PC-3 (cell line): ENCODE measurements around the gene MAGI1. TPM values are rescaled to one million over a fixed set of nuclear protein-coding genes. Genes with fewer than 3 reads are reported as not detected.

Experiments
- ATAC-seq: fragments of 200-7000 bp; cut with Tn5 transposase; 2 replicates; pipeline ENCODE4 v1.9.1; 2020; ENCODE audit warnings: mild to moderate bottlenecking, moderate library complexity
- BruUV-seq: library from RNA; stranded (reverse); fragments of 400-500 nt; replicated peaks from 2 replicates; lab custom pipeline; 2021; lab: Mats Ljungman, UMichigan
- CTCF ChIA-PET: fragments of 300-600 bp; sonication (Branson Sonifier 250); formaldehyde crosslinking; loops from one replicate; lab custom pipeline; 2022; ENCODE audit warnings: antibody characterized with exemption; lab: Charles Lee
- POLR2A ChIA-PET: fragments of 300-600 bp; sonication (Branson Sonifier 250); formaldehyde crosslinking; loops from one replicate; lab custom pipeline; 2022; ENCODE audit warnings: antibody characterized with exemption; ENCODE audit not compliant: unreplicated experiment; lab: Charles Lee
- DNase-seq: peaks from one replicate; pipeline ENCODE4 v3.0.0-alpha.2; 2015
- H2AFZ ChIP-seq: fragments of 300-600 bp; sonication (generic); 2 replicates; pipeline ENCODE4 v1.6.0; 2016; ENCODE audit warnings: antibody characterized with exemption, low read length
- H3F3A ChIP-seq: fragments of 300-600 bp; sonication (generic); one replicate; pipeline ENCODE4 v1.6.0; 2017; ENCODE audit warnings: antibody characterized with exemption, low read length, control low read depth, mild to moderate bottlenecking; ENCODE audit not compliant: unreplicated experiment
- H3K27ac ChIP-seq: fragments of 300-600 bp; sonication (generic); 2 replicates; pipeline ENCODE4 v1.5.1; 2016; ENCODE audit warnings: mild to moderate bottlenecking, low read length
- H3K27me3 ChIP-seq: fragments of 300-600 bp; sonication (generic); 2 replicates; pipeline ENCODE4 v1.6.1; 2016; ENCODE audit warnings: low read length, mixed read lengths
- H3K36me3 ChIP-seq: fragments of 300-600 bp; sonication (generic); 2 replicates; pipeline ENCODE4 v1.6.1; 2016; ENCODE audit warnings: low read depth, mixed run types, low read length, mixed read lengths
- H3K4me1 ChIP-seq: fragments of 300-600 bp; sonication (generic); 2 replicates; pipeline ENCODE4 v1.5.1; 2016; ENCODE audit warnings: low read length; ENCODE audit not compliant: insufficient read depth
- H3K4me2 ChIP-seq: fragments of 300-600 bp; sonication (generic); 2 replicates; pipeline ENCODE4 v1.6.0; 2016; ENCODE audit warnings: low read length
- H3K4me3 ChIP-seq: fragments of 300-600 bp; sonication (generic); 2 replicates; pipeline ENCODE4 v1.5.1; 2016; ENCODE audit warnings: mild to moderate bottlenecking, low read length, mixed read lengths
- H3K79me2 ChIP-seq: fragments of 300-600 bp; sonication (generic); 2 replicates; pipeline ENCODE4 v1.6.1; 2017; ENCODE audit warnings: low read length, mixed read lengths
- H3K9ac ChIP-seq: fragments of 300-600 bp; sonication (generic); 2 replicates; pipeline ENCODE4 v1.6.0; 2016; ENCODE audit warnings: mild to moderate bottlenecking, low read length
- H3K9me2 ChIP-seq: fragments of 300-600 bp; sonication (generic); replicated peaks from 2 replicates; pipeline ENCODE4 v1.6.1; 2016; ENCODE audit warnings: mixed run types, low read length, mixed read lengths
- H3K9me3 ChIP-seq: fragments of 300-600 bp; sonication (generic); 2 replicates; pipeline ENCODE4 v1.6.1; 2016; ENCODE audit warnings: low read length, mixed read lengths
- H4K20me1 ChIP-seq: fragments of 300-600 bp; sonication (generic); 2 replicates; pipeline ENCODE4 v1.6.1; 2016; ENCODE audit warnings: low read length, mixed read lengths
- EZH2 ChIP-seq: fragments of 300-600 bp; sonication (generic); IDR thresholded peaks from one replicate; pipeline ENCODE4 v1.6.1; 2017; ENCODE audit warnings: antibody characterized with exemption, mild to moderate bottlenecking, low read length; ENCODE audit not compliant: unreplicated experiment
- EZH2phosphoT487 ChIP-seq: fragments of 300-600 bp; sonication (generic); IDR thresholded peaks from 2 replicates; pipeline ENCODE4 v1.6.1; 2018; ENCODE audit warnings: mild to moderate bottlenecking, antibody characterized with exemption, low read length, borderline replicate concordance
- intact Hi-C: fragments of 100-400 bp; cut with micrococcal nuclease; formaldehyde crosslinking; loops from 2 replicates; pipeline ENCODE4 v1.9.0; 2023
- total RNA-seq: library from RNA; depleted of rRNA; stranded (reverse); fragments of >200 nt; gene quantifications from 2 replicates; pipeline ENCODE4 v1.2.3, GENCODE V29; 2014
- TF ChIP-seq, protein P1 (sequence below): fragments of 300-600 bp; sonication (generic); conservative IDR thresholded peaks from 2 replicates; pipeline ENCODE4 v1.5.1; 2017; ENCODE audit warnings: antibody characterized with exemption, low read depth, mild to moderate bottlenecking, low read length

MAGI1 gene
- total RNA-seq, 1 experiment from 2014 or later, result 8.9 TPM

DNA sequence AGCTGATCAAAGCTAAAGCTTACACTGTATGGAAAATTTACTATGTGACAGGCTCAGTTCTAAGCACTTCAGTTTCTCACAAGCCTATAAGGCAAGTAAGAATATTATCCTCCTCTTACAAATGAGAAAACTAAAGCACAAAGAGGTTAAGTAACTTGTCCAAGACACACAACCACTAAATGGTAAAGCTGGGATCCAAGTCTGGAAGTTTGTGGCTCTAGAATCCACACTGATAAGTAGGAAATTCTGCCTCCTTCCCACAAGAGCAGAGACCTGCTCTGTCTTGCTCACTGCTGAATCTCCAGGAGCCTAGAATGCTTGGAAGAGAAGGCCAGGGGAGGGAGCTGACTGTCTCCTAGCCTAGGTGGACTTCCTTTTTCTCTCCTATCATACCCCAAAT lies 60.6 kb downstream of the MAGI1 start:
- Histone ChIP-seq H3K9me2 (no peaks in the 10 kb centered on the region), H4K20me1 (no peaks in the 10 kb centered on the region), H3K4me1 (no peaks in the 10 kb centered on the region), H3K36me3 (no peaks in the 10 kb centered on the region), H3K27me3 (no peaks in the 10 kb centered on the region), H3K4me3 (no peak overlapping the region), H3K4me2 (no peak overlapping the region), H3K27ac (no peak overlapping the region), H2AFZ (no peak overlapping the region), H3F3A (no peaks in the 10 kb centered on the region), H3K9ac (no peak overlapping the region), H3K9me3 (no peaks in the 10 kb centered on the region), H3K79me2 (no peaks in the 10 kb centered on the region)
- no peak for TF ChIP-seq EZH2phosphoT487
- no peak for TF ChIP-seq EZH2
- TF ChIP-seq, protein P1, sequence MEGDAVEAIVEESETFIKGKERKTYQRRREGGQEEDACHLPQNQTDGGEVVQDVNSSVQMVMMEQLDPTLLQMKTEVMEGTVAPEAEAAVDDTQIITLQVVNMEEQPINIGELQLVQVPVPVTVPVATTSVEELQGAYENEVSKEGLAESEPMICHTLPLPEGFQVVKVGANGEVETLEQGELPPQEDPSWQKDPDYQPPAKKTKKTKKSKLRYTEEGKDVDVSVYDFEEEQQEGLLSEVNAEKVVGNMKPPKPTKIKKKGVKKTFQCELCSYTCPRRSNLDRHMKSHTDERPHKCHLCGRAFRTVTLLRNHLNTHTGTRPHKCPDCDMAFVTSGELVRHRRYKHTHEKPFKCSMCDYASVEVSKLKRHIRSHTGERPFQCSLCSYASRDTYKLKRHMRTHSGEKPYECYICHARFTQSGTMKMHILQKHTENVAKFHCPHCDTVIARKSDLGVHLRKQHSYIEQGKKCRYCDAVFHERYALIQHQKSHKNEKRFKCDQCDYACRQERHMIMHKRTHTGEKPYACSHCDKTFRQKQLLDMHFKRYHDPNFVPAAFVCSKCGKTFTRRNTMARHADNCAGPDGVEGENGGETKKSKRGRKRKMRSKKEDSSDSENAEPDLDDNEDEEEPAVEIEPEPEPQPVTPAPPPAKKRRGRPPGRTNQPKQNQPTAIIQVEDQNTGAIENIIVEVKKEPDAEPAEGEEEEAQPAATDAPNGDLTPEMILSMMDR, result no peak
- BruUV-seq, result no TSS peak
- POLR2A ChIA-PET, result no interaction called here
- DNase-seq (no peak), ATAC-seq (no peak)
- intact Hi-C loops, result no loop called here
- CTCF ChIA-PET, result no interaction called here

DNA sequence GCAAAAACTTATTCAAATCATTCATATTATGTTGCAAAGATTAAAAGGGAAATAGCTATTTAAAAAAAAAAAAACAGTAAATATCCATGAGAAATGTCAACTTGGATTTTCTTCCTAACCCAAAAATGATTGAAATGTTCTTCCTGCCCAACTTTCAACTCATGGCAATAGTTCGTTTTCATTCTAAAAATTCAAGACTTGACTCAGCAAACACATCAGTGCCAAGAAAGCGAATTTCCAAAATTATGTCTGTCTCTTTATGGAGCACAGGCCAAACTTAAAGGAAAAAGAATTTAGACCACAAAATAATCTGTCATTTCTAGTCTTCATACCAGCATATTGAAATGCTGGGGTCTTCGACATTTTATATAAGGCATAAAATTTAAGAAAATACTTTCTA lies 63.7 kb downstream of the MAGI1 start:
- H3K9me2 ChIP-seq, result no peaks in the 10 kb centered on the region
- TF ChIP-seq EZH2phosphoT487 (no peak), EZH2 (no peak)
- TF ChIP-seq, protein P1, result no peak
- H3F3A ChIP-seq, result no peaks in the 10 kb centered on the region
- BruUV-seq, result no TSS peak
- ChIA-PET POLR2A (no interaction called here), CTCF (interaction anchor here (1.1 kb wide), 1 partner anchor 163 kb away, joined by 3 read pairs; no protein-coding TSS in a partner anchor)
- H3K9ac ChIP-seq, result no peak overlapping the region
- H3K9me3 ChIP-seq, result no peaks in the 10 kb centered on the region
- H2AFZ ChIP-seq, result no peak overlapping the region
- H3K27ac ChIP-seq, result no peak overlapping the region
- intact Hi-C loops, result no loop called here
- H3K79me2 ChIP-seq, result no peaks in the 10 kb centered on the region
- no peaks in the 10 kb centered on the region for H3K27me3 ChIP-seq
- H3K36me3 ChIP-seq, result no peaks in the 10 kb centered on the region
- H3K4me1 ChIP-seq, result no peaks in the 10 kb centered on the region
- DNase-seq (no peak), ATAC-seq (no peak)
- H3K4me2 ChIP-seq, result no peak overlapping the region
- no peak overlapping the region for H3K4me3 ChIP-seq
- H4K20me1 ChIP-seq, result no peaks in the 10 kb centered on the region

DNA sequence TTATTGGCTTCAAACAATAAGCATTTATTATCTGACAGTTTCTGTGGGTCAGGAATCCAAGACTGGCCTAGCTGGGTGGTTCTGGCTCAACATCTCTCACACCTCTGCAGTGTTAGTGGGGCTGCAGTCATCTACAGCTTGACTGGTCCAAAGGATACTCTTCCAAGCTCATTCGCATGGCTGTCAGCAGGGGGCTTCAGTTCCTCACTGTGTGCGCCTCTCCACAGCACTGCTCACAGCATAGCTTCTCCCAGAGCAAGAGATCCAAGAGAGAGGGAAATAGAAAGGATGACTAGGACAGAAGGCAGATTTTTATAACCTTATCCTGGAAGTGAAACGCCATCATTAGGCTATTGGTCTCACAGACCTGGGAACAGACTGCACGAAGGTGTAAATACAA lies 64.2 kb downstream of the MAGI1 start:
- no peak for DNase-seq
- BruUV-seq, result no TSS peak
- no peak for ATAC-seq
- no peak overlapping the region for H3K9ac ChIP-seq
- H3K79me2 ChIP-seq, result no peaks in the 10 kb centered on the region
- H3K4me3 ChIP-seq, result no peak overlapping the region
- H3K9me2 ChIP-seq, result no peaks in the 10 kb centered on the region
- no peak overlapping the region for H3K27ac ChIP-seq
- no peaks in the 10 kb centered on the region for H3F3A ChIP-seq
- no peaks in the 10 kb centered on the region for H4K20me1 ChIP-seq
- H2AFZ ChIP-seq, result no peak overlapping the region
- no peaks in the 10 kb centered on the region for H3K4me1 ChIP-seq
- H3K9me3 ChIP-seq, result no peaks in the 10 kb centered on the region
- TF ChIP-seq, protein P1, result no peak
- TF ChIP-seq EZH2phosphoT487 (no peak), EZH2 (no peak)
- intact Hi-C loops, result no loop called here
- CTCF ChIA-PET, result interaction anchor here (1.1 kb wide), 1 partner anchor 163 kb away, joined by 3 read pairs; no protein-coding TSS in a partner anchor
- H3K4me2 ChIP-seq, result no peak overlapping the region
- H3K36me3 ChIP-seq, result no peaks in the 10 kb centered on the region
- POLR2A ChIA-PET, result no interaction called here
- no peaks in the 10 kb centered on the region for H3K27me3 ChIP-seq
